Measurements from ENCODE around the gene EYA4. TPM values are rescaled to one million over a fixed set of nuclear protein-coding genes. Genes with fewer than 3 reads are reported as not detected.

EYA4 gene
- total and polyA plus RNA-seq, 2 donors (not counting 3 experiments of a cell fraction or from before 2014, with no cell fraction given) = not detected

DNA sequence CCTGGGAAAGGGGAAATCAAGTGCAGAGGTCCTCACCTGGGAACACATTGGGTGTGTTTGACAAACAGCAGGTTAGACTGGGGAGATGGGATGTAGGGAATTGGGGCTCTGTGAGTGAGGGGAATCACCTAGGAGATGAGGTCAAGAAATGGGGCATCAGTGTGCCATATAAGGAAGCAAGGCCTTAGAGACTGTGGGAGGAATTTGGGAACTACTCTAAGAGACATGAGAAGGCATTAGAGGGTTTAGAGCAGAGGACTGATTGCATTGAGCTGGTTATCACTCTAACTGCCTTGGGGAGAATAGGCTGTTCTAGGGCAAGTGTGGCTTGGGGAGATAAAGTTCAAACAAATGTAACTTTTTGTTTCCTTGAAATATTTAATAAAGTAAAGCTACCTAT is 189.9 kb downstream of the EYA4 start:
- H4K20me1 ChIP-seq (replicated peaks; ENCODE audit: control insufficient read depth, extremely low read depth, insufficient read depth, low read length) = no peaks in the 10 kb centered on the region
- no peak overlapping the region for H3K4me2 ChIP-seq (ENCODE audit: insufficient read depth, low read length)
- BruUV-seq (replicated peaks) = no TSS peak
- no peak overlapping the region for H2AFZ ChIP-seq (ENCODE audit: low read depth, low read length)
- ChIA-PET POLR2A (no interaction called here), CTCF (no interaction called here)
- H3K9me1 ChIP-seq (replicated peaks; ENCODE audit: control insufficient read depth, extremely low read depth, insufficient read depth, low read length) = no peaks in the 10 kb centered on the region
- H3K9ac ChIP-seq (replicated peaks; ENCODE audit: extremely low read depth, insufficient read depth, low read length) = no peak overlapping the region
- no peaks in the 10 kb centered on the region for H3K4me1 ChIP-seq (ENCODE audit: control insufficient read depth, extremely low read depth, insufficient read depth, low read length)
- no peaks in the 10 kb centered on the region for H3K27me3 ChIP-seq (ENCODE audit: control insufficient read depth in 2 of 2, insufficient read depth in 2 of 2, low read length in 2 of 2)
- FAIRE-seq = no peak
- dilution Hi-C loops (cut with MboI; ENCODE audit: extremely low pct_ligation_motif_present, low sequenced_read_pairs) = no loop called here
- no peak overlapping the region for H3K27ac ChIP-seq (ENCODE audit: insufficient read depth, low read depth, low read length)
- intact Hi-C loops (cut with micrococcal nuclease) = no loop called here
- H3K9me3 ChIP-seq (replicated peaks; ENCODE audit: control insufficient read depth, insufficient read depth, low read length) = no peaks in the 10 kb centered on the region
- no peak for DNase-seq (ENCODE audit: low read depth, low spot score)
- TF ChIP-seq JUN (IDR thresholded peaks at IDR 0.05; ENCODE audit: borderline replicate concordance, insufficient read depth, insufficient read length, low read depth) = no peak
- no peak for TF ChIP-seq MYC (IDR thresholded peaks at IDR 0.05; ENCODE audit: low read depth, low read length)
- no peak for TF ChIP-seq POLR2AphosphoS5 (IDR thresholded peaks at IDR 0.05; ENCODE audit: insufficient read depth, low read depth, low read length)
- no peak for TF ChIP-seq GATA2 (IDR thresholded peaks at IDR 0.05; ENCODE audit: insufficient read depth, insufficient read length, low read depth, low read length)
- TF ChIP-seq, protein P1, sequence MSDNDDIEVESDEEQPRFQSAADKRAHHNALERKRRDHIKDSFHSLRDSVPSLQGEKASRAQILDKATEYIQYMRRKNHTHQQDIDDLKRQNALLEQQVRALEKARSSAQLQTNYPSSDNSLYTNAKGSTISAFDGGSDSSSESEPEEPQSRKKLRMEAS (IDR thresholded peaks at IDR 0.05; ENCODE audit: insufficient read depth, insufficient read length) = no peak
- TF ChIP-seq FOS (IDR thresholded peaks at IDR 0.05; ENCODE audit: borderline replicate concordance, insufficient read depth, low read length) = no peak
- no peak for TF ChIP-seq POLR2A (IDR thresholded peaks at IDR 0.05; ENCODE audit: low read depth, low read length)
- TF ChIP-seq EZH2 (IDR thresholded peaks at IDR 0.05; ENCODE audit: borderline replicate concordance, low read depth, low read length, severe bottlenecking) = no peak
- TF ChIP-seq CTCF (IDR thresholded peaks at IDR 0.05; ENCODE audit: extremely low read depth in 1 of 2, insufficient read depth in 1 of 2, low read depth in 1 of 2, low read length in 2 of 2) = no peak
- no peaks in the 10 kb centered on the region for H3K36me3 ChIP-seq (ENCODE audit: control insufficient read depth in 2 of 2, extremely low read depth in 1 of 2, insufficient read depth in 2 of 2, low read length in 2 of 2)
- no peaks in the 10 kb centered on the region for H3K79me2 ChIP-seq (ENCODE audit: control insufficient read depth, insufficient read depth, low read length)
- no peak overlapping the region for H3K4me3 ChIP-seq (replicated peaks in 1 of 3; ENCODE audit: insufficient read depth in 1 of 3, low read depth in 1 of 3, low read length in 3 of 3)
